GM21526 (cell line): ENCODE measurements around the gene MALL.
"Not testable (repeated sequence)": the region's sequence is repeated elsewhere in the genome, so short reads cannot be mapped to it uniquely, and the experiment has no call there.

ENCODE experiments used
- ATAC-seq: cut with Tn5 transposase; IDR thresholded peaks from one replicate; pipeline ENCODE4 v1.9.1; 2021; ENCODE audit warnings: moderate library complexity; ENCODE audit not compliant: unreplicated experiment, low FRiP score

MALL gene

DNA sequence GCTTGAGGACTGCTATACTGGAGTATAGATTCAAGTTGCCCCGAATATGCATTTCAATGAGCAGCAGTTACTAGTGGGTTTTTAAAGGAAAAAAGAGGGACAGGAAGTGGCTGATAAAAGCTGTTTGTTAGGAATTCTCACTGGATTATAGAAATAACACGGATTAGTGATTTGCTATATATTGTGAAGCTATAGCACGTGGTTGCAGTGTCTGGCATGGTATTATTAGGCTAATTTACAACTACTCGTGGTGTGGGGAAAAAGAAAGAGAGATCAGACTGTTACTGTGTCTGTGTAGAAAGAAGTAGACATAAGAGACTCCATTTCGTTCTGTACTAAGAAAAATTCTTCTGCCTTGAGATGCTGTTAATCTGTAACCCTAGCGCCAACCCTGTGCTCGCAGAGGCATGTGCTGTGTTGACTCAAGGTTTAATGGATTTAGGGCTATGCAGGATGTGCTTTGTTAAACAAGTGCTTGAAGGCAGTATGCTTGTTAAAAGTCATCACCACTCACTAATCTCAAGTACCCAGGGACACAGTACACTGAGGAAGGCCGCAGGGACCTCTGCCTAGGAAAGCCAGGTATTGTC, 59.7 kb downstream of the MALL start:
- not testable (repeated sequence) for ATAC-seq

DNA sequence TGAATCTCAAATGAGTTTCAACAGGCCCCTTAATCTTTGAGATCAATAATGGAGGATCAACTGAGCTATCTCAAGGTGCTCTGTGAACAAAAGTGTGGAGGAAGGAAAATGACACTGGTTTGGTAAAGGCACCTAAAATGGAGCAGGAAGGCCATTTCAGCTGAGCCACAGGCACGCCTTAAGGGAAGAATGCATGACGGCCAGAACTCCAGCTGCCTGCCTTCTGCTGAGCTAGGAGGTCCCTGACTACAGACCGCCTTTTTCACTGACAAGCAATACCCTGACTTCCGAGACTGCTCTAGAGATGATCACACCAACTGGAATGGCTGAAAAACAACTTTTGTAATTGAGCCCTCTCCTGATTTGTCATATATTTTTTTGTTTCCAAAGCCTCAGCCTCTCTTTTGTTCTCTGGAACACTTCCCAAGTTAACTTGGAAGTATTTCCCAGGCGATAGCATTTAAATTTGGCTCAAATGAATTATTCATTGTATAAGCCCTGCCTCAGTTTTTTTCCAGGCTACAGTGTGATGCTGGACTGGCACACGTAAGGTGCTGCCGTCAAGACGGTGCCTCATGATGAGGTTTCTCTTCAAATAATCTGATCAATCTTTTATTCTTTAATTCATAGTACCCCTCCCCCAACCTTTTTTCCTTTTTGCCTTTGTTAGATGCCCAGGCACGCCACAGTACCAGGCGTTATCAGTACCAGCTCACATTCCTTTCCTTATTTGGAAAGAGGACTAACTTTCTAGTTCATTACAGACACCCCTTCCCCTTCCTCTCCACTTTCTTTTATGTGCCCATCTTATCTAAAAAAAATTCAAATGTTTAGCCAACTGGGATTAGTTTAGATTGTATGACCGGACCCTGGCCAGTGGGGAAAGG, 60.9 kb downstream of the MALL start:
- not testable (repeated sequence) for ATAC-seq

DNA sequence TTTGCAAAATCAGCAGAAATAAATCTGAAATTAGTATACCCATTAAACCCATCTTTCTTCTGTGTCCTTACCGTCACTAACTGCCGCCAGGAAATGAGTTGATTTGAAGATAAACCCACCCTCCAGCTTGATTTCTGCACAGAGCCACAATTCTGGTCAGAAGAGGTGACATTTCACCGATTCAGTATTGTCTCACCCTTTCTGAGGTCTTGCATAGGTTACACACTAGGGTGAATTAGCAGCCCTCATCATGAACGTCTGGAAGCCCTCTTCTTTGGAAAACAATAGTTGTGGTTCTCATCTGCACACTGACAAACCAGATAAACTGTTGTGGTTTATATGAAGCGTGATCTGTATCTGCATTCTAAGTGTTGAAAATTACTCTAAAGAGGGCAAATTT, 61.9 kb downstream of the MALL start:
- ATAC-seq, result not testable (repeated sequence)

DNA sequence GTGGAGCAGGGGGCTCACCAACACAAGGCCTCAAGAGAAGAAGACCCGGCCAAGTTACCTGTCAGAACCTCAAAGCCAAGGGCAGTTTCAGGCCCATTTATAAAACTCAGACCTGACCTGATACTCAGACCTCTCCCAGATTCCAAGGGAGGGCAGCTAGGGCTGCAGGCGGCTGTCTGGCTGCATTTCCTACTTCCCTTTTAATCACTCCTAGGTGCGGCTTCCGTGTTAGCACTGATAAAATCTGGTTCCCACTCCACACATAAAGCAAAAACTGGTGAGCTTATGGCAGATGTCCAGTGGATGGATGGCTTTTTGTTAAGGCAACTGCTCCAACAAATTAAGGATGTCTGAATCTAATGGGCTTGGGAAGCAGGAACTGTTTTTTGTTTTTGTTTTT, 63.5 kb downstream of the MALL start:
- ATAC-seq, result not testable (repeated sequence)

DNA sequence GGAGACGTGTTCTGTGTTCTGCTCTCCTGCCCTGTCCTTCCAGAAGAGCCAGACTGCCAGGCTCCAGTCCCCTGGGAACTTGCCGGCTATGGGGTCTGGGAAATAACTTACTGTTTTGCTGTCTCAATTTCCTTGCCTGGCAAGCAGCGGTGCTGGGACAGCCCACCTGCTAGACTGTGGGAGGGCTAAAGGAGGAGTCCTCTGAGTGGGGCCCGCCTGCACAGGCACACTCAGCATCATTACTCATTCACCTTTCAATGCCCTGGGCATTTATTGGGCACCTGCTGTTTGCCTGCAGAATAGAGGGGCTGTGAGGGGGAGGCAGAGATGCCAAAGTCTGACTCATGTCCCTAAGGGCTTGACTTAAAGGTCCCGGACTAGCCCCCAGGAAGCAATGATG, 65.4 kb downstream of the MALL start:
- not testable (repeated sequence) for ATAC-seq

DNA sequence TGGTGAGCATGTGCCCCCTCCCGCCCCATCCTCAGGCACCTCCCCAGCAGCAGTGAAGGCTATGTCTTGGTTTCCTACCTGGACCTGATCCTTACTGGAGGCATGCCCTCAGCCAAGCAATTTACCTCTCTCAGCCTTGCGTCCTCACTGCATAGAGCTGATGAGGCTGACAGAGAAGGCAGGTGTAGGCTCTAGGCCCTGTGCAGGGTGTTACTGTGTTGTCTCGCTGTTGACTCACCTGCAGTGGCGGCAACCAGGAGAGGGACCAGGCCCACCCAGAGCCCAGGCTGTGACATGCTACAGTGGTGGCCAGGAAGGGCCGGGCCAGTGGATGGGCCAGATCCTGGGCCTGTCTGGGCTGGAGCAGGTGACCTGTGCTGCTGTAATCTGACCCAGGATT, 65.9 kb downstream of the MALL start:
- not testable (repeated sequence) for ATAC-seq

DNA sequence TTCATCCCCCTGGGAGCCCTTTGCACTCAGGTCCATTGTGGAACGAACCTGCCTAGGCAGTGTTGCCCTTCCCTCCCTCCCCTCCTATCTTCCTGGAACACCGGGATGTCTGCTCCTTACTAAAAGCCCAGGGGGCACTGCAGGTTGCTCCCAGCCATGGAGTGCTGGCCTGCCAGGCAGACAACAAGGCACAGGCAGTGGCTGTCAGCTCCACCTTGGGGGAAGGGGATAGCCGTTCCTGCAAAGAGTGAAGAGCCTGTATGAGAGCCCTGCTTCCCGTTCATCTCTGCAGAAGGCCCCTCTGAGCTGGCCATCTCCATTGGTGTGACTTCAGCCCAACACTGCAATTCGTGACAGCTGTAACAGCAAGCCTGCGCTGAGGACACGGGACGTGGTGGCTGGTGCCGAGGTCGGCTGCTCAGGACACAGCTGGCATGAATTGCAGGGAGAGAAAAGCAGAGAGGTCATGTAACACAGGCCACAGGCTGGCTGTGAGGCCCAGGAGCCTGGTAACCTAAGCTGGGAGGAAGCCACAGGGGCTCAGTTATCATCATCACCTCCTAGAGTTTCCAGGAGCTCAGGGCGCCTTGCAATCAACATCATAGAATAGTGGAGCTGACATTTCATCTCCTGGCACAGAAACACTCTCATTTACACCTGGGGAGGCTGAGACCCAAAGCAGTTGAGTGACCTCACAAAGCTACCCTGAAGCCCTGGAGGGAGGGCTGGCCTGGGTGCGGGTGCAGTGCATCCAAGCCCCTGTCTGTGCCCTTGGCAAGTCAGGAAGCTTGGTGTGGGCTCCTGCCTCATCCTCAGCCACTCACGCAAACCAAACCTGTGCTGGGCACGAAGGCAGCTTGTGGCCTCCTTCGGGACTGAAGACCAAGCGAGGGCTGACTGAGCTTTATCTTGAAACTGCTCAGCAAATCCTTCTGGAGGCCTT, 67.1 kb downstream of the MALL start:
- not testable (repeated sequence) for ATAC-seq

DNA sequence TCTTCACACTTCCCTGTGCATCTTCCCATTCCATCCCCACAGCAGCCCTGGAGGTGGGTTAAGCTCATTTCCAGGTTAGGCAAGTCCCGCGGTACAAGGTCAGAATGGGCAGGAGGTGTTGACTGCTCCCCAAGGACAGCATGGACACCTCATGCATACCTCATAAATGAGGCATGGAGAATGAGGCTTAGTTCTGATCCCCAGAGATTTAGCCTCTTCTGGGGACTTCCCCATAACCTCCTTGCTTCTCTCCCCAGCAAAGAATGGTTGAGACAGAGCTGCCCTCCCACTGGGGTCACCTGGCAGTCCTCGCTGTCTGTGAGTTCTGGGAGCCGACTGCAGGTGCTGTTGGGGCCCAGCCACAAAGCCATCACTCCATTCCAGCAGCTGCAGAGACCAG, 68.4 kb downstream of the MALL start:
- not testable (repeated sequence) for ATAC-seq

DNA sequence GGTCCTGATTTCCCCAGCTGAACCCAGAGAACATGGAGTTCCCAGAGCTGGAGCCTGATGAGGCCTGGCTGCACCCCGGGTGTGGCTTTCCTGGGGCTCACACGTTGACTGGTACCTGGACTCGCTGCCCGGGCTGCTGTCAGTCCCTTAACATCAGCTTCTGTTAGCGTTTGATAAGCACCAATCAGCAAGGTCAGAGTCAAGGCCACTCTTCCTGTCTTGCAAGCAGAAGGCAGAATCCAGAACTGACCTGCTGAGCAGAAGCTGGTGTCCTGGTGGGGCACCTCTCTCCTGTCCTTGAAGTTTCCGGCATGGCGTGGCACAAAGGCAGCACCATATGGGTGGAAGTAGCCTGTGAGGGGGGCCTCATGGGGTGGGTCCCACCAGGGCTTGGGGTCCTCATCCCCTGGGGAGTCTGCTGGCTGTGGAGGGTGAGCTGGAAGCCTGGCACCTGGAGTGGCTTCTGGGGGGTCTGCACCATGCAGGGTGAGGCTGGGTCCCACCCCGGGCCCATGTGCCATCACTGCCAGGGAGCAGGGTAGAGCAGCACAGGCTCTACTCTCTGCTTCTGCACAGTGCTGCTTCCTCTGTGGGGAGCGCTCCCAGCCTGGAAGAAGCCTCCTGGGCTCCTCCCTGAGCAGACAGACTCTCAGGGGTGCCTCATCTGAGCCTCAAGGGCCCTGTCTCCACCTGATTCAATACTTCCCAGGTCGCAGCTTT, 73.5 kb downstream of the MALL start:
- ATAC-seq, result not testable (repeated sequence)

DNA sequence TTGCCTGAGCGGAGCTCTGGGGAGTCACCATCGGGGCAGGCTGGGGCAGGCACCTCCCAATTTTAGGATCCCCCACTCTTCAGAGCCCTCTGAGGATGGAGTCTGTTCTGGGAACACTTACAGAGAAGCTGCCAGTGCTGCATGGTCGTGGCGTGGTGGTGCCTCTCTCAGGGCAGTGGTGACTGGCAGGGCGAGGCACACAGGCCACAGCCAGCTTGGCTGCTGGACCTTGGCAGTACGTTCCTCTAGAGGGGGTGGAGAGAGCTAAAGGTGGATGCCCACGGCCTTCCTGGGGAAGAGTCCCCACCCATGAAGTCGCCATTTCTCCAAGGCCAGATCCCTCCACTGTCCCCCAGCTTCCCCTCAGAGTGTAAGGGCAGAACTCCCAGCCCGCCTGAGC, 78.3 kb downstream of the MALL start:
- ATAC-seq, result not testable (repeated sequence)

DNA sequence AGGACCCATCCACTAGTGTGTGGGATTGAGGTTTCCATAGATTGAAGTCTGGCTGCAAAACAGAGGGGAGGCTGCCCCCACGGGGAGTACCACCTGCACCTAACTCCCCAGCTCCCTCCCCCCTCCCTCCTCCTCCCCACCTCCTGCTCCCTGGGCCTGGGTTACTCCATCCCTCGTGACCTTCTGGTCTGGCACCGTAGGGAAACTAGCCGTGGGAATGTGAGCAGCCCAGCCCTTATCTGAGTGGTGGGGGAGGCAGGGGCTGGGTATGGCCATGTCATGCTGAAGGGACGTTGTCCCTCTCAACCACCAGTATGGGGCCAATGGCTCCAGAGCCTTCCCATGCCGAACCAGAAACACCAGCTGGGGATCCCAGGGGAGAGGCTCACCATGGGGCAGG, 80.2 kb downstream of the MALL start:
- not testable (repeated sequence) for ATAC-seq

DNA sequence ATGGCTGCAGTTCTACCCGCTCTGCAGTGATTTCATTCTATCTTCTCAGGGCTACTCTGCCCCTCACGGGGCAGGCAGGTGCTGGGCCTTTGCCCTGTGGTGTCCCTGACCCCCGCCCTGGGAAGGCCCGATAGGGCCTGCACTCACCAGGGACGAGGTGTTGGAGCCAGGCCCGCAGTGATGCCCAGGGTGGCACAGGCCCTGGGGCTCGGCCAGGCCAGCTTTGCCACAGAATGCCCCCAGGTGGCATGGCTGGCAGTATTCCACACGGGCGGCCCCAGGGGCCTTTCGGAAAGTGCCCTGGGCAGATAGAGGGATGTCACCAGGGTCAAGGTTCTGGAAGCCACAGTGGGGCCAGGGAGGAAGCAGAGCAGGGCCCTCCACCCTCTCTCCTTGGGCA, 80.7 kb downstream of the MALL start:
- ATAC-seq, result not testable (repeated sequence)
